GM23338 (cell line): ENCODE measurements around the gene PFDN4. TPM values are rescaled to one million over a fixed set of nuclear protein-coding genes. Genes with fewer than 3 reads are reported as not detected.

Experiments used
- ATAC-seq: fragments of 200-7000 bp; cut with Tn5 transposase; 3 replicates; pipeline ENCODE4 v1.9.1; 2020
- DNase-seq: peaks from one replicate; pipeline ENCODE4 v3.0.0-alpha.2; 2015; ENCODE audit warnings: low spot score
- H2AFZ ChIP-seq: fragments of 200-600 bp; sonication (generic); 2 replicates; pipeline ENCODE4 v1.8.0; 2016; ENCODE audit warnings: antibody characterized with exemption, mild to moderate bottlenecking, moderate library complexity
- H3F3A ChIP-seq: fragments of 200-600 bp; sonication (generic); replicated peaks from 2 replicates; pipeline ENCODE4 v1.8.0; 2017; ENCODE audit warnings: antibody characterized with exemption, mixed run types, low read depth
- H3K27ac ChIP-seq: fragments of 200-600 bp; sonication (generic); 2 replicates; pipeline ENCODE4 v1.6.1; 2016; ENCODE audit warnings: low read depth
- H3K27me3 ChIP-seq: fragments of 200-600 bp; sonication (generic); 2 replicates; pipeline ENCODE4 v1.8.0; 2016; ENCODE audit warnings: mild to moderate bottlenecking, mixed run types, moderate library complexity; ENCODE audit not compliant: insufficient read depth
- H3K36me3 ChIP-seq: fragments of 200-600 bp; sonication (generic); 2 replicates; pipeline ENCODE4 v1.8.0; 2016; ENCODE audit warnings: mild to moderate bottlenecking; ENCODE audit not compliant: insufficient read depth
- H3K4me1 ChIP-seq: fragments of 200-600 bp; sonication (generic); 2 replicates; pipeline ENCODE4 v1.8.0; 2016; ENCODE audit warnings: mild to moderate bottlenecking, moderate library complexity; ENCODE audit not compliant: insufficient read depth
- H3K4me2 ChIP-seq: fragments of 200-600 bp; sonication (generic); 2 replicates; pipeline ENCODE4 v1.7.1; 2017; ENCODE audit warnings: mixed run types
- H3K4me3 ChIP-seq: fragments of 200-600 bp; sonication (generic); 2 replicates; pipeline ENCODE4 v1.6.1; 2016; ENCODE audit warnings: mixed run types
- H3K79me2 ChIP-seq: fragments of 200-600 bp; sonication (generic); replicated peaks from 2 replicates; pipeline ENCODE4 v1.8.0; 2017; ENCODE audit warnings: mild to moderate bottlenecking; ENCODE audit not compliant: insufficient read depth
- H3K9me2 ChIP-seq: fragments of 200-600 bp; sonication (generic); 2 replicates; pipeline ENCODE4 v1.8.0; 2017; ENCODE audit not compliant: insufficient read depth
- H4K20me1 ChIP-seq: fragments of 200-600 bp; sonication (generic); replicated peaks from 2 replicates; pipeline ENCODE4 v1.8.0; 2017; ENCODE audit warnings: mild to moderate bottlenecking; ENCODE audit not compliant: insufficient read depth
- H3K27ac Mint-ChIP-seq: 2 replicates; pipeline ENCODE4 v1.8.0; 2020; ENCODE audit warnings: inconsistent platforms, mild to moderate bottlenecking, moderate library complexity, mixed read lengths
- H3K27me3 Mint-ChIP-seq: 3 replicates; pipeline ENCODE4 v1.8.0; 2022; ENCODE audit warnings: low read depth, mild to moderate bottlenecking, moderate library complexity, mixed read lengths, inconsistent platforms; ENCODE audit not compliant: insufficient read depth, poor library complexity
- H3K36me3 Mint-ChIP-seq: 3 replicates; pipeline ENCODE4 v1.8.0; 2021; ENCODE audit warnings: low read depth, mild to moderate bottlenecking, inconsistent platforms, moderate library complexity, mixed read lengths
- H3K4me1 Mint-ChIP-seq: 3 replicates; pipeline ENCODE4 v1.8.0; 2020; ENCODE audit warnings: mild to moderate bottlenecking, inconsistent platforms, mixed read lengths
- H3K4me3 Mint-ChIP-seq: 3 replicates; pipeline ENCODE4 v1.8.0; 2021; ENCODE audit warnings: moderate library complexity, mild to moderate bottlenecking, inconsistent platforms, mixed read lengths
- H3K9me3 Mint-ChIP-seq: 3 replicates; pipeline ENCODE4 v1.8.0; 2020; ENCODE audit warnings: moderate library complexity, mild to moderate bottlenecking, inconsistent platforms, mixed read lengths
- CREB1 ChIP-seq: fragments of 250-450 bp; sonication (Bioruptor Pico); IDR thresholded peaks from 2 replicates; pipeline ENCODE4 v1.5.0; 2020; ENCODE audit warnings: low read depth, mild to moderate bottlenecking, moderate library complexity
- EZH2 ChIP-seq: fragments of 200-600 bp; sonication (generic); IDR thresholded peaks from one replicate; pipeline ENCODE4 v1.8.0; 2017; ENCODE audit warnings: antibody characterized with exemption, mild to moderate bottlenecking, low read depth; ENCODE audit not compliant: unreplicated experiment
- JUNB ChIP-seq: IDR thresholded peaks from one replicate; pipeline ENCODE4 v1.6.1; 2016; ENCODE audit warnings: antibody characterized with exemption; ENCODE audit not compliant: unreplicated experiment
- NANOG ChIP-seq: IDR thresholded peaks from 2 replicates; pipeline ENCODE4 v1.6.1; 2016; ENCODE audit warnings: antibody characterized with exemption, borderline replicate concordance
- POLR2AphosphoS5 ChIP-seq: IDR thresholded peaks from 2 replicates; pipeline ENCODE4 v1.6.1; 2016; ENCODE audit warnings: antibody characterized with exemption, low read depth
- ZNF331 ChIP-seq: fragments of 250-450 bp; sonication (Bioruptor Pico); IDR thresholded peaks from 2 replicates; pipeline ENCODE4 v1.5.0; 2020; ENCODE audit warnings: low read depth, mild to moderate bottlenecking, moderate library complexity
- polyA plus RNA-seq: library from polyadenylated mRNA; unstranded; fragments of >200 nt; fragmentation: Nextera tagmentation; extraction: Ambion mirVana; gene quantifications from 2 replicates; pipeline ENCODE4 v1.2.1, GENCODE V29; 2016
- total RNA-seq: library from RNA; depleted of rRNA; stranded (reverse); fragments of >200 nt; shearing (Covaris generic); gene quantifications from 2 replicates; pipeline ENCODE4 v1.2.3, GENCODE V29; 2014
- TF ChIP-seq, protein P1 (sequence below): IDR thresholded peaks from 2 replicates; pipeline ENCODE4 v1.6.1; 2016; ENCODE audit warnings: antibody characterized with exemption
- TF ChIP-seq, protein P2 (sequence below): fragments of 250-450 bp; sonication (Bioruptor Pico); IDR thresholded peaks from 2 replicates; pipeline ENCODE4 v1.5.0; 2020; ENCODE audit warnings: mild to moderate bottlenecking, moderate library complexity

PFDN4 gene
- total and polyA plus RNA-seq, 2 experiments from 2014 or later = 105 to 477 TPM

DNA sequence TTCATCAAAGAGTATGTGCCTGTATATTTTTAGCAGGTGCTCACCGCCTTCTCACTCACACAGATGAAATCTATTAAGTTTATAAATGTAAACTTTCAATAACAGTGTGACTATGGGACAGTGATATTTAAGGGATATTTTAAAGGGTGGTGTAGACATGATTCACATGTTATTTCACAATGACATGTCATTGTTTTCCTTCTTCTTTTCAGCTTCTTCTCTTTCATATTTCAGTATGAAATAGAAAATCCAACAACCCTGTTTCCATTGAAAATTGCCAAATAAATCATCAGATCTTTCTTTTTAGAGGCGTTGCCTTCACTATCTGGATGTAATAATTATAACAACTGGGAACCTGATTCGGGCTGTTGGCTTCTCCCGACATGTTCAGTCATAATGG, 54.8 kb downstream of the PFDN4 start:
- Histone ChIP-seq H3K27ac (no peak overlapping the region), H3F3A (no peaks in the 10 kb centered on the region), H2AFZ (no peak overlapping the region), H3K4me1 (no peaks in the 10 kb centered on the region; the same call in 1 of the 2 replicates), H3K4me2 (no peak overlapping the region), H3K36me3 (no peaks in the 10 kb centered on the region), H3K79me2 (no peaks in the 10 kb centered on the region), H3K9me2 (no peaks in the 10 kb centered on the region), H3K27me3 (no peaks in the 10 kb centered on the region), H3K4me3 (no peak overlapping the region), H4K20me1 (no peaks in the 10 kb centered on the region)
- Mint-ChIP-seq H3K27ac (no peak overlapping the region), H3K9me3 (no peaks in the 10 kb centered on the region), H3K4me1 (peaks cover 14% of the 10 kb centered on the region), H3K27me3 (no peaks in the 10 kb centered on the region), H3K4me3 (no peak overlapping the region), H3K36me3 (no peaks in the 10 kb centered on the region)
- ATAC-seq (no peak), DNase-seq (no peak)
- no peak for TF ChIP-seq EZH2
- TF ChIP-seq, protein P1, sequence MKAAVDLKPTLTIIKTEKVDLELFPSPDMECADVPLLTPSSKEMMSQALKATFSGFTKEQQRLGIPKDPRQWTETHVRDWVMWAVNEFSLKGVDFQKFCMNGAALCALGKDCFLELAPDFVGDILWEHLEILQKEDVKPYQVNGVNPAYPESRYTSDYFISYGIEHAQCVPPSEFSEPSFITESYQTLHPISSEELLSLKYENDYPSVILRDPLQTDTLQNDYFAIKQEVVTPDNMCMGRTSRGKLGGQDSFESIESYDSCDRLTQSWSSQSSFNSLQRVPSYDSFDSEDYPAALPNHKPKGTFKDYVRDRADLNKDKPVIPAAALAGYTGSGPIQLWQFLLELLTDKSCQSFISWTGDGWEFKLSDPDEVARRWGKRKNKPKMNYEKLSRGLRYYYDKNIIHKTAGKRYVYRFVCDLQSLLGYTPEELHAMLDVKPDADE = no peak
- no peak for TF ChIP-seq ZNF331 (CRISPR knock-in tag)
- no peak for TF ChIP-seq JUNB
- TF ChIP-seq POLR2AphosphoS5 = no peak
- TF ChIP-seq, protein P2, sequence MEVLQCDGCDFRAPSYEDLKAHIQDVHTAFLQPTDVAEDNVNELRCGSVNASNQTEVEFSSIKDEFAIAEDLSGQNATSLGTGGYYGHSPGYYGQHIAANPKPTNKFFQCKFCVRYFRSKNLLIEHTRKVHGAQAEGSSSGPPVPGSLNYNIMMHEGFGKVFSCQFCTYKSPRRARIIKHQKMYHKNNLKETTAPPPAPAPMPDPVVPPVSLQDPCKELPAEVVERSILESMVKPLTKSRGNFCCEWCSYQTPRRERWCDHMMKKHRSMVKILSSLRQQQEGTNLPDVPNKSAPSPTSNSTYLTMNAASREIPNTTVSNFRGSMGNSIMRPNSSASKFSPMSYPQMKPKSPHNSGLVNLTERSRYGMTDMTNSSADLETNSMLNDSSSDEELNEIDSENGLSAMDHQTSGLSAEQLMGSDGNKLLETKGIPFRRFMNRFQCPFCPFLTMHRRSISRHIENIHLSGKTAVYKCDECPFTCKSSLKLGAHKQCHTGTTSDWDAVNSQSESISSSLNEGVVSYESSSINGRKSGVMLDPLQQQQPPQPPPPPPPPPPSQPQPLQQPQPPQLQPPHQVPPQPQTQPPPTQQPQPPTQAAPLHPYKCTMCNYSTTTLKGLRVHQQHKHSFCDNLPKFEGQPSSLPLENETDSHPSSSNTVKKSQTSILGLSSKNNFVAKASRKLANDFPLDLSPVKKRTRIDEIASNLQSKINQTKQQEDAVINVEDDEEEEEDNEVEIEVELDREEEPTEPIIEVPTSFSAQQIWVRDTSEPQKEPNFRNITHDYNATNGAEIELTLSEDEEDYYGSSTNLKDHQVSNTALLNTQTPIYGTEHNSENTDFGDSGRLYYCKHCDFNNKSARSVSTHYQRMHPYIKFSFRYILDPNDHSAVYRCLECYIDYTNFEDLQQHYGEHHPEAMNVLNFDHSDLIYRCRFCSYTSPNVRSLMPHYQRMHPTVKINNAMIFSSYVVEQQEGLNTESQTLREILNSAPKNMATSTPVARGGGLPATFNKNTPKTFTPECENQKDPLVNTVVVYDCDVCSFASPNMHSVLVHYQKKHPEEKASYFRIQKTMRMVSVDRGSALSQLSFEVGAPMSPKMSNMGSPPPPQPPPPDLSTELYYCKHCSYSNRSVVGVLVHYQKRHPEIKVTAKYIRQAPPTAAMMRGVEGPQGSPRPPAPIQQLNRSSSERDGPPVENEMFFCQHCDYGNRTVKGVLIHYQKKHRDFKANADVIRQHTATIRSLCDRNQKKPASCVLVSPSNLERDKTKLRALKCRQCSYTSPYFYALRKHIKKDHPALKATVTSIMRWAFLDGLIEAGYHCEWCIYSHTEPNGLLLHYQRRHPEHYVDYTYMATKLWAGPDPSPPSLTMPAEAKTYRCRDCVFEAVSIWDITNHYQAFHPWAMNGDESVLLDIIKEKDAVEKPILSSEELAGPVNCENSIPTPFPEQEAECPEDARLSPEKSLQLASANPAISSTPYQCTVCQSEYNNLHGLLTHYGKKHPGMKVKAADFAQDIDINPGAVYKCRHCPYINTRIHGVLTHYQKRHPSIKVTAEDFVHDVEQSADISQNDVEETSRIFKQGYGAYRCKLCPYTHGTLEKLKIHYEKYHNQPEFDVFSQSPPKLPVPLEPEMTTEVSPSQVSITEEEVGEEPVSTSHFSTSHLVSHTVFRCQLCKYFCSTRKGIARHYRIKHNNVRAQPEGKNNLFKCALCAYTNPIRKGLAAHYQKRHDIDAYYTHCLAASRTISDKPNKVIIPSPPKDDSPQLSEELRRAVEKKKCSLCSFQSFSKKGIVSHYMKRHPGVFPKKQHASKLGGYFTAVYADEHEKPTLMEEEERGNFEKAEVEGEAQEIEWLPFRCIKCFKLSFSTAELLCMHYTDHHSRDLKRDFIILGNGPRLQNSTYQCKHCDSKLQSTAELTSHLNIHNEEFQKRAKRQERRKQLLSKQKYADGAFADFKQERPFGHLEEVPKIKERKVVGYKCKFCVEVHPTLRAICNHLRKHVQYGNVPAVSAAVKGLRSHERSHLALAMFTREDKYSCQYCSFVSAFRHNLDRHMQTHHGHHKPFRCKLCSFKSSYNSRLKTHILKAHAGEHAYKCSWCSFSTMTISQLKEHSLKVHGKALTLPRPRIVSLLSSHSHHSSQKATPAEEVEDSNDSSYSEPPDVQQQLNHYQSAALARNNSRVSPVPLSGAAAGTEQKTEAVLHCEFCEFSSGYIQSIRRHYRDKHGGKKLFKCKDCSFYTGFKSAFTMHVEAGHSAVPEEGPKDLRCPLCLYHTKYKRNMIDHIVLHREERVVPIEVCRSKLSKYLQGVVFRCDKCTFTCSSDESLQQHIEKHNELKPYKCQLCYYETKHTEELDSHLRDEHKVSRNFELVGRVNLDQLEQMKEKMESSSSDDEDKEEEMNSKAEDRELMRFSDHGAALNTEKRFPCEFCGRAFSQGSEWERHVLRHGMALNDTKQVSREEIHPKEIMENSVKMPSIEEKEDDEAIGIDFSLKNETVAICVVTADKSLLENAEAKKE (CRISPR knock-in tag) = no peak
- no peak for TF ChIP-seq NANOG
- TF ChIP-seq CREB1 (CRISPR knock-in tag) = no peak
